Amniotic epithelial cell (primary cell): Measurements from ENCODE around the gene DMPK.
"Not testable (repeated sequence)": the region's sequence is repeated elsewhere in the genome, so short reads cannot be mapped to it uniquely, and the experiment has no call there.

ENCODE experiments used
- DNase-seq: peaks from one replicate; pipeline ENCODE4 v3.0.0-alpha.2; 2010; ENCODE audit warnings: low read depth

DMPK gene

DNA sequence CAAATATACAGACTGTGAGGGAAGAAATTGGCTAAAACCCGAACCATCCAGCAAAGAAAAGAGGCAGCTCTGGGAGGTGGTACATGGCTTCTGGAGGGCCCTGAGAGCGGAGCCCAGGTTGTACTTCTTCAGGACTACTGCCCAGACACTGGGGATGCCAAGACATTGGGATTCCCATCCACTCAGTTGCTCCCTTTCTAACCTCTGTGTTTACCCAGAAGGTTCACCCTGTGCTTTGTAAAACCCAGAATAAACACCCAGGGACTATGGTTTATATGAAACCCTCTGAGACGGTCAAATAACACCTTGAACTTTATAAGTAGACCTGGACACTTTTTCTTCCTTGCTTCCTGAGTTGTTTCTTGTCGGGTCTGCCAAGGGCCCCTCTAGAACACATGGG, 39.3 kb downstream of the DMPK start:
- no peak for DNase-seq

DNA sequence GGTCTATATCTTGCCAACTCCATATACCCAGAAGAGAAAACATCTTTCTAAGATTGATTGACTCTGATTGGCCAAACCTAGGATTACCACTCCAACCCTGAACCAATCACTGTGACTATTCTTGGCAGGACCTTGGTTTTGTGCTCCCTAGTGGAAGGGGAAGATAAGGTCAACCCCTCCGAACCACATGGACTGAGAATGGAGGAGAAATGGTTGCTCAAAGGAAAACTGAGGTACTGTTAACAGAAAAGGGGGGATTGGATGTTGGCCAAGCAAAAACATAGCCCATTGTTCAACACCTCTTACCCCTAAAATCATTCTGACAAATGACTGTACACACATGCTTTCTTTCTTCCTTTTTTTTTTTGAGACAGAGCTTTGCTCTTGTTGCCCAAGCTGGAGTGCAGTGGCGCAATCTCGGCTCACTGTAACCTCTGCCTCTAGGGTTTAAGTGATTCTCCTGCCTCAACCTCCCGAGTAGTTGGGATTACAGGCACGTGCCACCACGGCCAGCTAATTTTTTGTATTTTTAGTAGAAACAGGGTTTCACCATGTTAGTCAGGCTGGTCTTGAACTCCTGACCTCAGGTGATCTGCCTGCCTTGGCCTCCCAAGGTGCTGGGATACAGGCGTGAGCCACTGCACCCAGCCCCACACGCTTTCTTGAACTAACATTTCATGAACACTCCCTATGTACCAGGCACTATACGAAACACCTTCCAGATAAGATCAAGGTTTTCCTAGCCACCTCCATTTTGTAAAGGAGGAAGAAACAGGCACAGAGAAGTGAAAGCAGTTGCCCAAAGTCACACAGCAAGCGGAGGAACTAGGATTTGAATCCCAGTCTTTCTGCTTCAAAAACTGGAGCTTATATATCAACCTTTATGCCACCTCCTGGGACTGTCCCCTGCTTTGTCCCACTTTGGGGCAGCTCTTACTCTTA, 42.5 kb downstream of the DMPK start:
- peak; percentile 21 for DNase-seq

DNA sequence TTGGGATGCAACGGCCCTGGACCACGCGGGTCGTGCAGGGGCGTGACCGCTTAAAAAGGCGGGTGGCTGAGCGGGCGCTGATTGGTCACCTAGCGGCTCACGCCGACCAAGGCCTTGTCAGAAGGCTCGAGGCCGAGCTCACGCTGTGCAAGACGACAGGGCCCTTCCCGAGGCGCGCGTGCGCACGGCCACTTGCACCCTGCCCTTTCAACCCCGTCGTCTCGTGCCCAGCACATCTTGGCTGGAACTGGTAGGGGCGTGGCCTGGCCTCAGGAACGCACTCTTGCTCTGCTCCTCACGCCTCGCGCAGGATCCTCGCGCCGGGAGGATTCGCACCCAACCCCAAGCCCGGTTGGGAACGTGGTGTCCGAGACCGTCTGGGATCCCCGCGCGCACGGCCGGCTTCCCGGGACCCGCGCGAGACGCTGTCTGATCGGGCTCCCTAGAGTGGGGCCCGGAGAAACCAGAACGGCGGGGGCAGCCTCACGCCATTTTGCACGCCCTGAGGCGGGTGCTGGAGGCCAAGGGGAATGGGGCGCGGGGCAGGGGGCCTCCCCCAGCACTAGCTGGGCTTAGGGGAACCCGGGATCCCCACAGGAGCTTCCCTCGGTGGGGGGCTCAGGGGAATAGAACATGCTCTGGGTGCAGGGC, 49.0 kb downstream of the DMPK start, which contains the start of gene MEIOSIN:
Gene MEIOSIN (plus strand): TSS at position 280 of the 651 bp plus-strand sequence. CDS start 1,938 bp downstream, outside the sequence.
- DNase-seq: no peak

DNA sequence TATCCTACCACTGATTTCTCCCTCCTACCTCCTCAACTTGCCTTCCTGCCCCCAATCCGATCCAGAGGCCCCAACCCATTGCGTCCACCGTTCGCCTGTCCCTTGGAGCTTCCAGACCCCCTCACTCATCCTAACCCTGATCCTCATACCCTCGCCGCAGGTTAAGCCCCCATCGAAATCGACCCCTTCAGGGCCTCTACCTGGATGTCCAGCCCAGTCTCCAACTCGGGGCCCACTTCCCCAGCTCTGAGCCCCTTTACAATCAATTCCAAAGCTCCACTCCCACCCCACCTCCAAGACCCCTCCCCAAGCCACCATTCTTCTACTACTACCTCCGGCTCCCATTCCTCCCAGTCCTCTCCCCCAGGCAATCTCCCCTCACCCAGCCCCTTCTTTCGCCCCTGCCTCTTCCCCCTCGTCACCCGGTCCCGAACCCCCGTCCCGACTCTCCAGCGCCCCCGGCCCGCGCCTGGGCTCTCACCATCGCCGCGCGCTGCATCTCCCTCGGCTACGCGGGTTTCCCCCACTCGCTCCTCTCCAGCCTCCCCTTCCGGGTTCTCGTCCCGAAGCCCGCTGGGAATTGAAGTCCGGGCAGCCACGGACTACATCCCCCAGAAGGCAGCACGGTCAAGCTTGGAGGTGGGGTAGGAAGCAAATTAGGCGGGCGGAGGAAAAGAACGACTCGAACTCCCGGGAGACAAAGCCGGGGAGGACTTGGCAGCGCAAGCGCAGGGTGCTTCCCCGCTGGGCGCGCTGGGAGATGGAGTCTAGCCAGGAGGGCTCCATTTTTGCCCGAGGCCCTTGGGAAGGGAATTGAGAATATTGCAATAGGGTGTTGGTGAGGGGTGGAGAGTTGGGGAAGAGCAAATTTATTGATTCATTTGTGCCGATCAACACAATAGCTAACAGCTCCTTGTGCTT, 51.7 kb downstream of the DMPK start, which contains the start of gene FBXO46:
Gene FBXO46 (minus strand): TSS at position 529 of the 921 bp plus-strand sequence. CDS start 17,401 bp downstream, outside the sequence.
- DNase-seq: peak; percentile 98

DNA sequence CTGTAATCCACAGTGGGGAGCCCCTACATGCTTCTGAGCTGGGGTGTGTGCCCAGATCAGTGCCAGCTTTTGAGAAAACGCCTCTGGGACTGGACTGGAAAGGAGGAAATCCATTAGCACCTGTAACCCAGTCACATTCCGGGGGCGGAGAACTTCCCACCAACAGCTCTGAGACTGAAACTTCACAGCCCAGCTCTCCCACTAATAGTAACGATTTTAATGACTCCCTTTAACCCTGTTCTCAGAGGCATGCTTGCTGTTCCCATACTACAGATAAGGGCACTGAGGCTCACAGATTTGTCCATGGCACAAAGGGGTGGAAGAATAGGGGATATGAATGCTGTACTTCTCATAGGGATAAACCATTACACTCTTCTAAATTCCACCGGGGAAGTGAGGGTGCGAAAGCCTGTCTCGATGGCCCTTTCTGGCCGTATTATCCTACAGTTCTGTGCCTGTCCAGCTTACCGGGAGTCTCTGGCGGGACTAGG, 52.4 kb downstream of the DMPK start:
- no peak for DNase-seq

DNA sequence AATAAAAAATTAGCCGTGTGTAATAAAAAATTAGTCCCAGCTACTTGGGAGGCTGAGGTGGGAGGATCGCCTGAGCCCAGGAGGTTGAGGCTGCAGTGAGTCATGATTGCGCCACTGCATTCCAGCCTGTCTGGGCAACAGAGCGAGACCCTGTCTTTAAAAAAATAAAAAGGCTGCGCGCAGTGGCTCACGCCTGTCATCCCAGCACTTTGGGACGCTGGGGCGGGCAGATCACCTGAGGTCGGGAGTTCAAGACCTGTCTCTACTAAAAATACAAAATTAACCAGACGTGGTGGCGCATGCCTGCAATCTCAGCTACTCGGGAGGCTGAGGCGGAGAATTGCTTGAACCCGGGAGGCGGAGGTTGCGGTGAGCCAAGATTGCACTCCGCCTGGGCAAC, 53.6 kb downstream of the DMPK start:
- DNase-seq: not testable (repeated sequence)

DNA sequence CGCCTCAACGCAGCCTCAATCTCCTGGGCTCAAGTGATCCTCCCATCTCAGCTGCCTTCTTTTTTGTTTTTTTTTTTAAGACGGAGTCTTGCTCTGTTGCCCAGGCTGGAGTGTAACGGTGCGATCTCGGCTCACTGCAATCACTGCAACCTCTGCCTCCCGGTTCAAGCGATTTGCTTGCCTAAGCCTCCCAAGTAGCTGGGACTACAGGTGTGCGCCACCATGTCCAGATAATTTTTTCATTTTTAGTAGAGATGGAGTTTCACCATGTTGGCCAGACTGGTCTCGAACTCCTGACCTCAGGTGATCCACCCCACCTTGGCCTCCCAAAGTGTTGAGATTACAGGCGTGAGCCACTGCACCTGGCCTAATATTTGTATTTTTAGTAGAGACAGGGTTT, 62.2 kb downstream of the DMPK start:
- DNase-seq: not testable (repeated sequence)
